ENCODE measurements around the gene NR3C2.

DNA sequence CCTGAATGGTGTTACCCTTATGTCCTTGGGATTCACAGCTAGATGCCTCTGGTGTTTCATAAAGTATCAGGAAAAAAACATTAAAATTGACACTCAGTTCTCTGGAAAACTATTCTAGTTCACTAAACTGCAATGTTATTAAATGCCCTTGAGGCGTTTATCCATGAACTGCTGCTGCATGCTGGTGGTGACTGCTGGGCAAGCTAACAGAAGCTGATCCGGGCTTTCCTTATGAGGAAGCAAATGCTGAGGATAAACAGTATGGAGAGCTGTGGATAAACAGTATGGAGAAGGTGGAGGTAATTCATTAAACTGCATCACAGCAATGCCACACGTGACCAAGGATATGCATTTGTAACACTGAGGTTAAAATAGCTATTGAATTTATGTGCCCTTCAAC, 227.0 kb downstream of the NR3C2 start:
- TF ChIP-seq, protein P1, sequence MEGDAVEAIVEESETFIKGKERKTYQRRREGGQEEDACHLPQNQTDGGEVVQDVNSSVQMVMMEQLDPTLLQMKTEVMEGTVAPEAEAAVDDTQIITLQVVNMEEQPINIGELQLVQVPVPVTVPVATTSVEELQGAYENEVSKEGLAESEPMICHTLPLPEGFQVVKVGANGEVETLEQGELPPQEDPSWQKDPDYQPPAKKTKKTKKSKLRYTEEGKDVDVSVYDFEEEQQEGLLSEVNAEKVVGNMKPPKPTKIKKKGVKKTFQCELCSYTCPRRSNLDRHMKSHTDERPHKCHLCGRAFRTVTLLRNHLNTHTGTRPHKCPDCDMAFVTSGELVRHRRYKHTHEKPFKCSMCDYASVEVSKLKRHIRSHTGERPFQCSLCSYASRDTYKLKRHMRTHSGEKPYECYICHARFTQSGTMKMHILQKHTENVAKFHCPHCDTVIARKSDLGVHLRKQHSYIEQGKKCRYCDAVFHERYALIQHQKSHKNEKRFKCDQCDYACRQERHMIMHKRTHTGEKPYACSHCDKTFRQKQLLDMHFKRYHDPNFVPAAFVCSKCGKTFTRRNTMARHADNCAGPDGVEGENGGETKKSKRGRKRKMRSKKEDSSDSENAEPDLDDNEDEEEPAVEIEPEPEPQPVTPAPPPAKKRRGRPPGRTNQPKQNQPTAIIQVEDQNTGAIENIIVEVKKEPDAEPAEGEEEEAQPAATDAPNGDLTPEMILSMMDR (conservative IDR thresholded peaks at IDR 0.05) = no peak
- TF ChIP-seq EZH2 (IDR thresholded peaks at IDR 0.05; ENCODE audit: low read depth) = no peak

All from PC-9 (cell line).